ENCODE results near the gene DNAI1. TPM values are rescaled to one million over a fixed set of nuclear protein-coding genes. Genes with fewer than 3 reads are reported as not detected.

Gene DNAI1
- total and polyA plus RNA-seq, 2 experiments from 2014 or later, result 0.57 TPM; not detected in 1

GRCh38 chr9:34428325-34428958, 30.2 kb upstream of the DNAI1 start:
- no peak overlapping the region for H3K4me2 ChIP-seq
- H3K27me3 ChIP-seq, result no peaks in the 10 kb centered on the region
- no peak for DNase-seq (ENCODE audit: low spot score)
- no peaks in the 10 kb centered on the region for H3K36me3 ChIP-seq (replicated peaks; ENCODE audit: insufficient read depth, low read depth)
- WGBS (ENCODE audit: low lambda C conversion rate, missing lambda C conversion rate), result 79% methylated on average over 2 of the region's 2 CpGs
- no peaks in the 10 kb centered on the region for H3K9me3 ChIP-seq (ENCODE audit: low read depth)
- H3K9me2 ChIP-seq (replicated peaks; ENCODE audit: insufficient read depth), result no peaks in the 10 kb centered on the region
- peaks cover 3% of the 10 kb centered on the region for H4K20me1 ChIP-seq (ENCODE audit: insufficient read depth, poor library complexity, severe bottlenecking)
- TF ChIP-seq EZH2 (IDR thresholded peaks at IDR 0.05; ENCODE audit: borderline replicate concordance) (no peak), EZH2phosphoT487 (IDR thresholded peaks at IDR 0.05; ENCODE audit: low read depth, severe bottlenecking, unreplicated experiment) (no peak), CTCF (IDR thresholded peaks at IDR 0.05; ENCODE audit: poor library complexity) (no peak)
- H3K4me1 ChIP-seq (ENCODE audit: insufficient read depth), result no peaks in the 10 kb centered on the region
- H3K27ac ChIP-seq, result no peak overlapping the region
- no peak overlapping the region for H2AFZ ChIP-seq
- H3K79me2 ChIP-seq, result no peaks in the 10 kb centered on the region
- H3K4me3 ChIP-seq, result no peak overlapping the region

- WGBS (ENCODE audit: low lambda C conversion rate, missing lambda C conversion rate), result 63% methylated on average over 4 of the region's 4 CpGs
- peaks cover 3% of the 10 kb centered on the region for H4K20me1 ChIP-seq (ENCODE audit: insufficient read depth, poor library complexity, severe bottlenecking)
- no peak overlapping the region for H3K4me3 ChIP-seq
- no peaks in the 10 kb centered on the region for H3K36me3 ChIP-seq (replicated peaks; ENCODE audit: insufficient read depth, low read depth)
- H3K4me2 ChIP-seq, result no peak overlapping the region
- no peaks in the 10 kb centered on the region for H3K27me3 ChIP-seq
- H2AFZ ChIP-seq, result no peak overlapping the region
- H3K79me2 ChIP-seq, result no peaks in the 10 kb centered on the region
- TF ChIP-seq CTCF (IDR thresholded peaks at IDR 0.05; ENCODE audit: poor library complexity), result no peak
- TF ChIP-seq EZH2 (IDR thresholded peaks at IDR 0.05; ENCODE audit: borderline replicate concordance), result no peak
- no peak for TF ChIP-seq EZH2phosphoT487 (IDR thresholded peaks at IDR 0.05; ENCODE audit: low read depth, severe bottlenecking, unreplicated experiment)
- DNase-seq (ENCODE audit: low spot score), result peak; percentile 79
- no peak overlapping the region for H3K27ac ChIP-seq
- H3K4me1 ChIP-seq (ENCODE audit: insufficient read depth), result no peaks in the 10 kb centered on the region
- no peaks in the 10 kb centered on the region for H3K9me2 ChIP-seq (replicated peaks; ENCODE audit: insufficient read depth)
- H3K9me3 ChIP-seq (ENCODE audit: low read depth), result no peaks in the 10 kb centered on the region
These were observed 27.7 kb upstream of the DNAI1 start for GRCh38 chr9:34430843-34431437.

DNA sequence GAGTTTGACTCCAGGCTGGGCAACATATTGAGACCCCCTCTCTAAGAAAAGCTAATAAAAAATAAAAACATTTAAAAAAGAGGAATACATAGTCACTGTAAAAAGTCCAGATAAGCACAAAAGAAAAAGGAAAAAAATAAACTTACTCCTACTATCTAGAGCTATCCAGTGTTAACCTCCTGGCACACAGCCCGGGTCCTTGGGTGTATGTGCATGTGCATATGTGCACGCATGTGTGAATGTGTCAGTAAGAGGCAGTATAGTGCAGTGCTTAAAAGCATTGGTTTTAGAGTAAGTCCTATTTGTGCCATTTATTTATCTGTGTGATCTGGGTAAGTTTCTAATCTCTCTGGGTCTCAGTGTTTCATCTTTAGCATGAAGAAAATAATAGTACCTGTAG, 26.9 kb upstream of the DNAI1 start:
- 86% methylated on average over 2 of the region's 2 CpGs for WGBS (ENCODE audit: low lambda C conversion rate, missing lambda C conversion rate)
- H2AFZ ChIP-seq, result no peak overlapping the region
- H3K27me3 ChIP-seq, result no peaks in the 10 kb centered on the region
- no peaks in the 10 kb centered on the region for H3K79me2 ChIP-seq
- no peaks in the 10 kb centered on the region for H3K36me3 ChIP-seq (replicated peaks; ENCODE audit: insufficient read depth, low read depth)
- H3K27ac ChIP-seq, result no peak overlapping the region
- TF ChIP-seq EZH2 (IDR thresholded peaks at IDR 0.05; ENCODE audit: borderline replicate concordance) (no peak), CTCF (IDR thresholded peaks at IDR 0.05; ENCODE audit: poor library complexity) (no peak), EZH2phosphoT487 (IDR thresholded peaks at IDR 0.05; ENCODE audit: low read depth, severe bottlenecking, unreplicated experiment) (no peak)
- no peaks in the 10 kb centered on the region for H3K9me2 ChIP-seq (replicated peaks; ENCODE audit: insufficient read depth)
- no peak for DNase-seq (ENCODE audit: low spot score)
- no peaks in the 10 kb centered on the region for H3K4me1 ChIP-seq (ENCODE audit: insufficient read depth)
- peaks cover 3% of the 10 kb centered on the region for H4K20me1 ChIP-seq (ENCODE audit: insufficient read depth, poor library complexity, severe bottlenecking)
- H3K4me2 ChIP-seq, result no peak overlapping the region
- no peak overlapping the region for H3K4me3 ChIP-seq
- no peaks in the 10 kb centered on the region for H3K9me3 ChIP-seq (ENCODE audit: low read depth)

Measured in hepatocyte (in vitro differentiated cells).